Measurements from ENCODE around the gene SIPA1L3.

DNA sequence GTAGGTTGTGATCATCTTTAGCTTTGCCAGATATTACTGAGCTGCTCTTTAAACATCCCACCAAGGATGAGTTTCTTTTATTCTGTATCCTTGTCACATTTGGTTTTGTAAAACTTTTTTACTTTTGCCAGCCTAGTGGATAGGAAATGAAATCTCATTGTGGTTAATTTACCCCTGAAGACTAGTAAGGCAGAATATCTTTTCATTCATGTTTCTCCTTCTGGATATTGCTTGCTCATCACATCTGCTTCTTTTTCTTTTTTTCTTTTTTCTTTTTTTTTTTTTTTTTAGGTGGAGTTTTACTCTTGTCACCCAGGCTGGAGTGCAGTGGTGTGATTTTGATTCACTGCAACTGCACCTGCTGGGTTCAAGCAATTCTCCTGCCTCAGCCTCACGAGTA lies 31.3 kb downstream of the SIPA1L3 start:
- TF ChIP-seq, protein P1, sequence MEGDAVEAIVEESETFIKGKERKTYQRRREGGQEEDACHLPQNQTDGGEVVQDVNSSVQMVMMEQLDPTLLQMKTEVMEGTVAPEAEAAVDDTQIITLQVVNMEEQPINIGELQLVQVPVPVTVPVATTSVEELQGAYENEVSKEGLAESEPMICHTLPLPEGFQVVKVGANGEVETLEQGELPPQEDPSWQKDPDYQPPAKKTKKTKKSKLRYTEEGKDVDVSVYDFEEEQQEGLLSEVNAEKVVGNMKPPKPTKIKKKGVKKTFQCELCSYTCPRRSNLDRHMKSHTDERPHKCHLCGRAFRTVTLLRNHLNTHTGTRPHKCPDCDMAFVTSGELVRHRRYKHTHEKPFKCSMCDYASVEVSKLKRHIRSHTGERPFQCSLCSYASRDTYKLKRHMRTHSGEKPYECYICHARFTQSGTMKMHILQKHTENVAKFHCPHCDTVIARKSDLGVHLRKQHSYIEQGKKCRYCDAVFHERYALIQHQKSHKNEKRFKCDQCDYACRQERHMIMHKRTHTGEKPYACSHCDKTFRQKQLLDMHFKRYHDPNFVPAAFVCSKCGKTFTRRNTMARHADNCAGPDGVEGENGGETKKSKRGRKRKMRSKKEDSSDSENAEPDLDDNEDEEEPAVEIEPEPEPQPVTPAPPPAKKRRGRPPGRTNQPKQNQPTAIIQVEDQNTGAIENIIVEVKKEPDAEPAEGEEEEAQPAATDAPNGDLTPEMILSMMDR (IDR thresholded peaks at IDR 0.05; ENCODE audit: low read length), result no peak
- TF ChIP-seq EZH2phosphoT487 (IDR thresholded peaks at IDR 0.05; ENCODE audit: low read length), result no peak
- no peak for TF ChIP-seq EZH2 (optimal IDR thresholded peaks at IDR 0.05; ENCODE audit: low read depth, low read length)
